Endometrial microvascular endothelial cells (primary cell): ENCODE measurements around the gene DNAH3. TPM values are rescaled to one million over a fixed set of nuclear protein-coding genes. Genes with fewer than 3 reads are reported as not detected.

Source experiments
- in situ Hi-C: cut with HindIII; loops from 2 replicates; pipeline ENCODE4 v1.10.0; 2017; ENCODE audit warnings: low sequenced_read_pairs, low pct_unique_long_range_greater_than_20kb; ENCODE audit errors: inconsistent ontology term
- total RNA-seq: library from RNA; depleted of rRNA; stranded (reverse); fragments of >200 nt; gene quantifications from one replicate; pipeline ENCODE4 v1.2.3, GENCODE V29; 2015; ENCODE audit errors: inconsistent ontology term

DNAH3 gene
- total RNA-seq, 1 donor from 2014 or later, result 0.09 TPM

DNA sequence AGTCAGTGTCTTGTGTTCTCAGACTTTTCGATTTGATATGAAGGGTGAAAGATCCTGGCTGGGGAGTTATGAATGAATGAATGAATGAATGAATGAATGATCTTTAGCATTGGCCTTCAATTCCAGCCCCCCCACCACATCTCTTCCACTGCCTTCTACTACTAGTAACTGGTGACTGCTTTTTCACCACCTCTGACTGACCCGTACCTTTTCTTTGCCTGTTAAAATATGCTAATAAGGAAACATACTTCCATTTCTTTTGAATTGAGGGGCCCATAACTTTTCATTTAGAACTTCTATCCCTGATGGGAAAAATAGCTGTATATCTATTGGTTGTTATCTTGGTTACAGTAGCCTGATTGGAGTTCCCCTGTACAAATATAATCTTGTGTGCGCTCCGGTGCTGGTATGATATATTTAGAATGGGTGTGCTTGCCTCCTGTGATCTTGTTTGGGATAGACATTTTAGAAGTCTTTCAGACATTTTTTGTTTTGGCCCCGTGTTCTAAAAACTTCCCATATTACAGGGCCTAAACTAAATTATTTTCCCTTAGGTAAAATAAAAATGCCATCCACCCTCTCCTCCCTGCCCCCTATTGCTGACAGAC, 246.6 kb downstream of the DNAH3 start:
- in situ Hi-C loops, result loop anchor here (10.0 kb wide), 1 partner anchor 49 kb away; no protein-coding TSS in a partner anchor

GRCh38 chr16:20903116-20903898, 247.3 kb downstream of the DNAH3 start:
- in situ Hi-C loops, result loop anchor here (10.0 kb wide), 1 partner anchor 49 kb away; no protein-coding TSS in a partner anchor

GRCh38 chr16:20902426-20902825, 248.2 kb downstream of the DNAH3 start:
- in situ Hi-C loops, result loop anchor here (10.0 kb wide), 1 partner anchor 48 kb away; no protein-coding TSS in a partner anchor

DNA sequence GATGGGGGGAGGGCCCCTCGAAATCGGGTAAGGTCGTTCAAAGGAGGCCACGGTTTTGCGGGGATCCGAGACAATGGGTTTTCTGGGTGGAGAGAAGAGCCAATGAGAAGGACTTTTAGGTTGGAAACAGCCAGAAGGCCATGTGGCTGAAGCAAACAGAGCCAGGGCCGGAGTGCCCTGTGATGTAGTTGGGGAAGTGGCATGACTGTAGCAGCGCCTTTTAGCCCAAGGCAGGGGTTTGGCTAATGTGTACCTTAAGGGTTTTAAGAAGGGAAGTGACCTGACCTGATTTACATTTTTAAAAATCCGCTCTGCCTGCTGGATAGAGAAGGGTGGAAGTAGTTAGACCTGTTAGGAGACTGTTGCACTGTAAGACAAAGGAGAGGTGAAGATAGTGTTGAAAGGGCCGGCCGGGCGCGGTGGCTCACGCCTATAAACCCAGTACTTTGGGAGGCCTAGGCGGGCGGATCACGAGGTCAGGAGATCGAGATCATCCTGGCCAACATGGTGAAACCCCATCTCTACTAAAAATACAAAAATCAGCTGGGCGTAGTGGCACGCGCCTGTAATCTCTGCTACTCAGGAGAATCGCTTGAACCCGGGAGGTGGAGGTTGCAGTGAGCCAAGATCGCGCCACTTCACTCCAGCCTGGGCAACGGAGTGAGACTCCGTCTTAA, 249.1 kb downstream of the DNAH3 start:
- in situ Hi-C loops, result loop anchor here (10.0 kb wide), 1 partner anchor 47 kb away; no protein-coding TSS in a partner anchor

GRCh38 chr16:20901068-20901435, 249.6 kb downstream of the DNAH3 start:
- in situ Hi-C loops, result loop anchor here (10.0 kb wide), 1 partner anchor 46 kb away; no protein-coding TSS in a partner anchor

- in situ Hi-C loops, result loop anchor here (10.0 kb wide), 1 partner anchor 46 kb away; no protein-coding TSS in a partner anchor
These were observed 250.2 kb downstream of the DNAH3 start, which contains the start of the genes DCUN1D3 and LYRM1 for GRCh38 chr16:20900299-20901067. DCUN1D3 (minus strand) TSS chr16:20900358; CDS start chr16:20862538, 37,820 bp downstream. LYRM1 (plus strand) TSS chr16:20900771; CDS start chr16:20915556, 14,785 bp downstream.

GRCh38 chr16:20899477-20900298, 251.0 kb downstream of the DNAH3 start:
- in situ Hi-C loops, result loop anchor here (10.0 kb wide), 1 partner anchor 45 kb away; no protein-coding TSS in a partner anchor

GRCh38 chr16:20899071-20899470, 251.6 kb downstream of the DNAH3 start:
- in situ Hi-C loops, result no loop called here

DNA sequence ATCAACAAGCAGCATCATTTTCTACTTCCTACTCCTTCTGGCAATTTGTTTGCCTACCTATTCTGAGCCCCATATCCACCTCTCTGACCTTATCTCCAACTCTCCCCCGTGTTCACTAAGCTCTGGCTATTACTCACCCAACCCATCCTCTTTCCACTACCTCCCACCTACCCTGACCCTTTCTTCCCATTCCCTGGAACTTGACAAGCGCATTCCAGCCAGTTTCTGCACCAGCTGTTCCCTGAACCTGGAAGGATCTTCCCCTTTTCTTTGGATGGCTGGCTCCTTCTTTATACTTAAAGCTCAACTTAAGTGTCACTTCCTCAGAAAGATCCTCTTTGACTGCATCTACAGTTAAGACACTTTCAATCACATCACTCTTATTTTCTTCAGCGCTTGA, 252.7 kb downstream of the DNAH3 start:
- in situ Hi-C loops, result no loop called here

- in situ Hi-C loops, result no loop called here
These were observed 253.3 kb downstream of the DNAH3 start for GRCh38 chr16:20897253-20897897.

DNA sequence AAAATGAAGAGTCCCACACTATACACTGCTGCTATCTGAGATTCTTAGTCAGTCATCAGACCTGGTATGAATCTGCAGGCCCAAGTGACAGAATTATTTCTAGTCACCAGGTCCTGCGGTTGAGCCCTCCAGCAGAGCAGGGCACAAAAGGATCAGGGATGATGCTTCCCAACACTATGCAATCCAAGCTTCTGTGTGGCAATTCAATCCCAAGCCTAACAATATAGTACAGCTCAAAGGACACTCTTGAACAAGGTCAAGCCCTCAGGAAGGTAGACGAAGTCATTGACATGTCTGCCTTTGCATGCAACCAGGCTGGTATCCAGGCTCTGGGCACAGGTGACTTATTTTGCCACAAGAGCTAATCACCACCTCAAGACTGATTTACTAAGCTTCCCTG, 256.3 kb downstream of the DNAH3 start:
- in situ Hi-C loops, result no loop called here

DNA sequence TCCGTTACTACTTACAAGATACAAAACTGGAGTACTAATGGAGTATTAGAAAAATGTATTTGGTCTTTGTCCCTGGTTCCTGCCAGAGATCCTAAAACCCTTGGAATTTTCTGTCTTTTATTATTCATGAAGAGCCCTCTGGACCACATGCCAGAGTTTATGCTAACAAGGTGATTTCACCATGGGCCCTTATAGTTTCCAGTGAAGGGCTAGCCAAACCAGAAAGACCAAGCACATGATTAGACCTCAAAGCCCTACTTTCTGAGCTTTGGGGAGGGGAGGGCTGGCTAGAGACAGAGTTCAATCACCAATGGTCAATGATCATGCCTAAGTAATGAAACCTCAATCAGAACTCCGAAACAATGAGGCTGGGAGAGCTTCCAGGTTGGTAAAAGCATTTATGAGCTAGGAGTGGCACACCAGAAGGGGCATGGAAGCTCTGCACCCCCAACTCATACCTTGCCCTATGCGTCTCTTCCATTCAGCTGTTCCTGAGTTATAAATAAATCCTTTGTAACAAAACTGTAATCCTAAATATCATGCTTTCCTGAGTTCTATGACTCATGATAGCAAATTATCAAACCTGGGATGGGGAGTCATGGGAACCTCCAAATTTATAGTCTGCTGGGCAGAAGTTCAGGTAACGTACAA, 260.9 kb downstream of the DNAH3 start:
- in situ Hi-C loops, result no loop called here

DNA sequence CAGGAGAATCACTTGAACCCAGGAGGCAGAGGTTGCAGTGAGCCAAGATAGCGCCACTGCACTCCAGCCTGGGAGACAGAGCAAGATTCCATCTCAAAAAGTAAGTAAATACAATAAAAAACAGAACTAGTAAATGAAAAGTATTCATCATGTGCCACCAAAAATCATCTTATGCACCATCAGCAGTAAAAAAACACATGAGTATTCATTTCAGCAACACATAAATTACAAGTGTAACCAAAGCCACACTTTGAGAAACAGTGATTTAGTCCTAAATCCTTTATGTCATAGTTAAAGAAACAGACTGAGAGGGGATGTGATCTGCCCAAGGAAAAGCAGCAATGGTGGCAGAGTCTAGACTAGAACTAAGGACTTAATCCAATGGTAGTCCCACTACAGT, 263.4 kb downstream of the DNAH3 start:
- in situ Hi-C loops, result no loop called here

DNA sequence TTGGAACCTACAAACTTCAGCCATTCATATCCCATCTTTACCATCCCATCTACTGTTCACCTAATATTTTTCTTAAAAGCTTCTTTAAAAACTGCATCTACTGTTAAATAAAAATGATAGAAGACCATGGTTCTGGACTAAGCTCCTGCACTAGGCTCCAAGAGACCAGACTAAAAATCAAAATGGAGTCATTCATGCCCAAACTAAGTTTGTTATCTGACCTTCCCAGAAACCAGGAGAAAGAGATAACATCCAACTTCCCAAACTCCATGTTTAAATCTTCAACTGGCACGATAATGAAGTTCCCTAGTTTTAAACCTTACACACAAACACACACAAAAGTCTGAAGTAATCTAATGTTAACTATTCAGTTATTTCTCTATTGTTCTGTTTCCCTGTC, 264.3 kb downstream of the DNAH3 start:
- in situ Hi-C loops, result no loop called here

GRCh38 chr16:20884240-20884556, 266.4 kb downstream of the DNAH3 start:
- in situ Hi-C loops, result no loop called here

GRCh38 chr16:20883554-20884239, 266.9 kb downstream of the DNAH3 start:
- in situ Hi-C loops, result no loop called here
